GM12878 (cell line): ENCODE measurements around the gene HMGCLL1. TPM values are rescaled to one million over a fixed set of nuclear protein-coding genes. Genes with fewer than 3 reads are reported as not detected.

Experiments
- ATAC-seq: fragments of 200-7000 bp; cut with Tn5 transposase; 3 replicates; pipeline ENCODE4 v1.9.1; 2020; ENCODE audit warnings: mild to moderate bottlenecking, moderate library complexity
- BruUV-seq: library from RNA; stranded (reverse); fragments of 400-500 nt; replicated peaks from 2 replicates; lab custom pipeline; 2021; lab: Mats Ljungman, UMichigan
- CTCF ChIA-PET: fragments of 300-600 bp; sonication (Branson Sonifier 250); formaldehyde crosslinking; extraction: SDS; loops from one replicate; lab custom pipeline; 2021; ENCODE audit warnings: inconsistent platforms; lab: Yijun Ruan, JAX
- POLR2A ChIA-PET: fragments of 350-600 bp; formaldehyde crosslinking; extraction: SDS; loops from one replicate; lab custom pipeline; 2021; ENCODE audit warnings: inconsistent platforms; lab: Charles Lee
- RAD21 ChIA-PET: fragments of 300-600 bp; sonication (Branson Sonifier 250); formaldehyde crosslinking; loops from one replicate; lab custom pipeline; 2023; ENCODE audit warnings: antibody characterized with exemption; ENCODE audit not compliant: unreplicated experiment; lab: Charles Lee
- SMC1A ChIA-PET: fragments of 300-600 bp; sonication (Branson Sonifier 250); formaldehyde crosslinking; loops from one replicate; lab custom pipeline; 2023; ENCODE audit not compliant: unreplicated experiment, uncharacterized antibody; lab: Charles Lee
- DNase-seq: peaks from one replicate; pipeline ENCODE4 v3.0.0-alpha.2; 2011; ENCODE audit warnings: low read depth, low spot score
- FAIRE-seq: peaks from 3 replicates; lab custom pipeline; 2011; peaks lifted over from hg19 to GRCh38; lab: Jason Lieb, UNC
- H2AFZ ChIP-seq: 2 replicates; pipeline ENCODE4 v1.6.0; 2011; ENCODE audit warnings: low read depth, low read length, control low read depth; ENCODE audit not compliant: control insufficient read depth
- H3K27ac ChIP-seq: 2 replicates; pipeline ENCODE4 v1.5.1; 2011; ENCODE audit warnings: control low read depth; ENCODE audit not compliant: control insufficient read depth, insufficient read depth
- H3K27me3 ChIP-seq, 2 experiments: replicated peaks in 1 of 2; 2 replicates each; pipeline versions ENCODE4 v1.6.0 to v1.6.1; 2011; ENCODE audit warnings: low read length in 1 of 2; ENCODE audit not compliant: control insufficient read depth in 2 of 2, insufficient read depth in 2 of 2
- H3K36me3 ChIP-seq, 2 experiments: 2 replicates each; pipeline ENCODE4 v1.5.1; 2011; ENCODE audit warnings: low read length in 1 of 2; ENCODE audit not compliant: control insufficient read depth in 2 of 2, insufficient read depth in 2 of 2
- H3K4me1 ChIP-seq: 2 replicates; pipeline ENCODE4 v1.6.1; 2011; ENCODE audit warnings: mild to moderate bottlenecking, low read length, moderate library complexity, mixed read lengths; ENCODE audit not compliant: control insufficient read depth, insufficient read depth
- H3K4me2 ChIP-seq: 2 replicates; pipeline ENCODE4 v1.6.0; 2011; ENCODE audit warnings: control low read depth; ENCODE audit not compliant: control insufficient read depth, insufficient read depth
- H3K4me3 ChIP-seq: fragments of 200-600 bp; sonication (generic); 2 replicates; pipeline ENCODE4 v1.5.1; 2016
- H3K79me2 ChIP-seq: 2 replicates; pipeline ENCODE4 v1.6.0; 2011; ENCODE audit warnings: low read length; ENCODE audit not compliant: control insufficient read depth, insufficient read depth
- H3K9ac ChIP-seq: 2 replicates; pipeline ENCODE4 v1.8.0; 2011; ENCODE audit warnings: low read length, control low read depth, mixed read lengths; ENCODE audit not compliant: control insufficient read depth, insufficient read depth
- H3K9me3 ChIP-seq: replicated peaks from 3 replicates; pipeline ENCODE4 v1.5.1; 2011; ENCODE audit warnings: mild to moderate bottlenecking, low read length; ENCODE audit not compliant: control insufficient read depth, insufficient read depth
- H4K20me1 ChIP-seq: 2 replicates; pipeline ENCODE4 v1.6.0; 2011; ENCODE audit not compliant: control insufficient read depth, insufficient read depth
- CBX3 ChIP-seq: fragments of 200-600 bp; sonication (generic); IDR thresholded peaks from 2 replicates; pipeline ENCODE4 v1.6.1; 2016; ENCODE audit warnings: low read depth, borderline replicate concordance
- CBX5 ChIP-seq: sonication (generic); IDR thresholded peaks from 2 replicates; pipeline ENCODE4 v1.6.1; 2016; ENCODE audit warnings: low read depth, moderate library complexity, mild to moderate bottlenecking, inconsistent platforms
- CTCF ChIP-seq, 3 experiments: IDR thresholded peaks in 2 of 3; conservative IDR thresholded peaks in 1 of 3; 2 replicates each; pipeline ENCODE4 v1.5.1; 2011; ENCODE audit warnings: low read depth in 3 of 3, low read length in 3 of 3, mild to moderate bottlenecking in 3 of 3, control low read depth in 2 of 3, moderate library complexity in 2 of 3, inconsistent platforms in 1 of 3, mixed read lengths in 1 of 3; ENCODE audit not compliant: control insufficient read depth in 2 of 3, insufficient read depth in 1 of 3; ENCODE audit errors: extremely low read depth in 1 of 3
- RAD21 ChIP-seq: IDR thresholded peaks from 2 replicates; pipeline ENCODE4 v1.6.1; 2011; ENCODE audit warnings: mild to moderate bottlenecking, low read depth, low read length, moderate library complexity; ENCODE audit not compliant: insufficient read depth
- SMC3 ChIP-seq: IDR thresholded peaks from 2 replicates; pipeline ENCODE4 v1.6.1; 2011; ENCODE audit warnings: low read length, improper control_type of control experiment, borderline replicate concordance
- WGBS: methylation state at CpG from one replicate; pipeline ENCODE4 v1.1.6; 2016; ENCODE audit warnings: low lambda C conversion rate; ENCODE audit not compliant: insufficient replicate concordance, insufficient coverage; ENCODE audit errors: missing lambda C conversion rate; 5-methylcytosine and 5-hydroxymethylcytosine counted together
- in situ Hi-C: fragments of 300-500 bp; cut with MboI; formaldehyde crosslinking; loops from 9 replicates; pipeline ENCODE4 v1.14.3; 2018; ENCODE audit warnings: mixed read lengths
- intact Hi-C: fragments of 100-400 bp; cut with micrococcal nuclease; formaldehyde crosslinking; loops from one replicate; pipeline ENCODE4 v1.14.2; 2022; ENCODE audit not compliant: unreplicated experiment
- polyA plus RNA-seq, 11 experiments: library from polyadenylated mRNA; depleted of rRNA in 4 of 11; unstranded in 6 of 11; stranded (reverse) in 5 of 11; fragments of >200 nt; fragmentation: Nextera tagmentation in 4 of 11; fragmentation: Illumina TruSeq in 1 of 11; extraction: Ambion mirVana in 4 of 11; extraction: Trizol in 1 of 11; gene quantifications; 1 replicate in 1 of 11; 2 replicates in 10 of 11; pipeline versions ENCODE4 v1.2.1 to v1.2.3, GENCODE V29; 2011 to 2016; ENCODE audit warnings: inconsistent platforms in 2 of 11, missing spikeins in 2 of 11, low read depth in 1 of 11
- total RNA-seq, 4 experiments: library from RNA; depleted of rRNA in 3 of 4; stranded (reverse); fragments of >200 nt in 3 of 4; fragmentation: Illumina TruSeq in 1 of 4; extraction: Trizol in 1 of 4; gene quantifications; 2 replicates each; pipeline versions ENCODE4 v1.2.1 to v1.2.3, GENCODE V29; 2013 to 2021

Gene HMGCLL1
- total and polyA plus RNA-seq, 10 of the 15 experiments (the other 5 are each of a cell fraction or from before 2014, with no cell fraction given) = not detected

GRCh38 chr6:55445648-55446204 is 133.3 kb downstream of the HMGCLL1 start:
- Histone ChIP-seq H3K36me3 (no peaks in the 10 kb centered on the region), H3K9me3 (no peaks in the 10 kb centered on the region), H3K4me1 (no peaks in the 10 kb centered on the region), H3K27me3 (no peaks in the 10 kb centered on the region), H3K79me2 (no peaks in the 10 kb centered on the region), H3K4me3 (no peak overlapping the region), H4K20me1 (no peaks in the 10 kb centered on the region), H2AFZ (no peak overlapping the region), H3K4me2 (no peak overlapping the region), H3K27ac (no peak overlapping the region), H3K9ac (no peak overlapping the region)
- no TSS peak for BruUV-seq
- 0% methylated on average over 1 of the region's 1 CpG for WGBS
- ChIA-PET SMC1A (interaction anchor here (0.7 to 3.2 kb wide), 5 partner anchors 11 to 847 kb away, joined by 3 to 10 read pairs (median 3); no protein-coding TSS in a partner anchor), POLR2A (no interaction called here), CTCF (interaction anchor here (0.7 to 3.7 kb wide), 19 partner anchors 8 to 1147 kb away, joined by 3 to 16 read pairs (median 3); no protein-coding TSS in a partner anchor), RAD21 (no interaction called here)
- peak; percentile 32; the same call in 1 of the 3 replicates for ATAC-seq
- in situ Hi-C loops = no loop called here
- intact Hi-C loops = loop anchor here (1.0 to 5.0 kb wide), 3 partner anchors 446 to 847 kb away; no protein-coding TSS in a partner anchor
- TF ChIP-seq RAD21 = peak; percentile 62
- no peak for TF ChIP-seq CBX5
- TF ChIP-seq SMC3 = peak; percentile 45; the same call in 1 of the 2 replicates
- TF ChIP-seq CBX3 = no peak
- peak; percentile 28 to 47 (median 47); a peak in 5 of 6 replicates for TF ChIP-seq CTCF (IDR thresholded peaks at IDR 0.05 in 2 of 3, conservative IDR thresholded peaks at IDR 0.05 in 1 of 3; ENCODE audit: control insufficient read depth in 2 of 3, extremely low read depth in 1 of 3, insufficient read depth in 1 of 3, low read depth in 3 of 3, low read length in 3 of 3)
- peak; percentile 4 for DNase-seq
- FAIRE-seq = no peak
